GM18505 (cell line): ENCODE results near the gene PARPBP.
"Not testable (repeated sequence)": the region's sequence is repeated elsewhere in the genome, so short reads cannot be mapped to it uniquely, and the experiment has no call there.

Experiments used
- ATAC-seq: cut with Tn5 transposase; IDR thresholded peaks from one replicate; pipeline ENCODE4 v1.9.1; 2021; ENCODE audit not compliant: unreplicated experiment
- POLR2A ChIP-seq: IDR thresholded peaks from 4 replicates; pipeline ENCODE4 v1.6.1; 2011; ENCODE audit warnings: borderline replicate concordance; ENCODE audit not compliant: insufficient read depth, insufficient read length; ENCODE audit errors: extremely low read depth

The PARPBP gene

DNA sequence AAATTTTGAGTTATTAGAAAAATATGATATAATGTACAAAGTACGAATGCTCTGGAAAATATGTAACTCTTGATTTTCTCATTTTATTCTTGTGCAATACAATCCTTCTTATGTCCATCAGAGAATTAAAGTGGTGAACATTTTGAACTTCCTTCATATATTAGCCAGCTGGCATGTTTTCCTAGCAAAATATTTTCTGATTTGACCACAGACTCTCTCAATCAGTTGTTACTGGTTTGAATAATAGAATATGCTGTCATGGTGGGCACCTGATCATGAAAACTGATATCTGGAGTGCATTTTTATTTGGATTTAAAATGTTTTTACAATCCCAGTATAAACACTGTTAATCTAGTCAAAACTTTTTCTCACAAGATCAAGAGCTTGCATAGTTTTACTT, 24.2 kb downstream of the PARPBP start:
- no peak for TF ChIP-seq POLR2A
- ATAC-seq = no peak

DNA sequence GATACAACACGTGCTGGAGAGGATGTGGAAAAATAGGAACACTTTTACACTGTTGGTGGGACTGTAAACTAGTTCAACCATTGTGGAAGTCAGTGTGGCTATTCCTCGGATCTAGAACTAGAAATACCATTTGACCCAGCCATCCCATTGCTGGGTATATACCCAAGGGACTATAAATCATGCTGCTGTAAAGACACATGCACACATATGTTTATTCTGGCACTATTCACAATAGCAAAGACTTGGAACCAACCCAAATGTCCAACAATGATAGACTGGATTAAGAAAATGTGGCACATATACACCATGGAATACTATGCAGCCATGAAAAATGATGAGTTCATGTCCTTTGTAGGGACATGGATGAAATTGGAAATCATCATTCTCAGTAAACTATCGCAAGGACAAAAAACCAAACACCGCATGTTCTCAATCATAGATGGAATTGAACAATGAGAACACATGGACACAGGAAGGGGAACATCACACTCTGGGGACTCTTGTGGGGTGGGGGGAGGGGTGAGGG, 27.1 kb downstream of the PARPBP start:
- not testable (repeated sequence) for ATAC-seq

- ATAC-seq = not testable (repeated sequence)
Measured at GRCh38 chr12:102155206-102155605, 35.2 kb downstream of the PARPBP start.

DNA sequence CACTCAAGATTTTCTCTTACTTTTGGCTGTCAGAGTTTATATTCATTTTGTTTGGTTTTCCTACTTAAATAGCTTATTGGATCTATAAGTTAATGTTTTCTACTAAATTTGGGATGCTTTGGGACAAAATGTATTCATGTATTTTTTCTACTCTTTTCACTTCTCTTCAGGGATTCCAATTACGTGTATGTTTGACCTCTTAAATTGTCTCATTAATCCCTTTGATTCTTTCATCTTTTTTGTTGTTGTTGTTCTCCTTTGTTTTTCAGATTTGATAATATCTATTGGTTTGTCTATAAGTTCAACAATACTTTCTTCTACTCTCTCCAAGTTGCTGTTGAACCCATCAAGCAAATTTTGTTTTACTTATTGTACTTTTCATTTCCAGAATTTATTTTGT, 43.4 kb downstream of the PARPBP start:
- no peak for TF ChIP-seq POLR2A
- no peak for ATAC-seq

DNA sequence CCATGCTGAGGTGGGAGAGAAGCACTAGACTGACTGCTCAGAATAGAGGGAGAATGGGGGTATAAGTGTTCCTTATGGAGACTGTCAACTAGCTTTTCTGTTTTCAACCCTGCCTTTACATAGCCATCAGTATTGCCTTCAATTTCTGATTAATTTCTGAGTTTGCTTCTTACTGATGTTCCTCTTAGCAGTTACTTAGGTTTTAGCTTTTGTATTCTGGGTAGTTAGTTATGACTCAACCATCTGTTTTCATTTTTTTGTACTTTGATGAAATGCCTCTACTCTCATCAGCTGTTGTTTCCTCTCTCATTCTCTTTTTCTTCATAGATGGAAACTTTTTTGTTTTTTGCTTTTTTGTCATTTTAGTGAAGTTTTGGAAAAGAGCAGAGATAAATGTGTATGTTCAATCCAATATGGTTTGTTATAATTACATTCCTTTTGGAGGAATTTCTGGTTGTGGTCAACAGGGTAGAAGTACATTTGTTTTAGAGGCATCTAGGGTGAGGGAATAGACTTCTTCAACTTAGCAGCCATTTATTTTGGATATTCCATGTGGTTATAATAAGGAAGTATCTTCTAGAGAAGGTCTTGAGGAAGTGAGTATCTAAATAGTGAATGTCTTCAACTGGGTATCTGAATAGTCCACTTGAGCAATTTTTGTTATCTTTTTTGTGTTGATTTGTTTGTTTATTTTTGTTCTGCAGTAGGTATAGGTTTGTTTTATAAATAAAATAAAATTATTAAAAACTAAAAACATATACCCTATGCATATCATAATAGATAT, 48.0 kb downstream of the PARPBP start:
- no peak for ATAC-seq
- TF ChIP-seq POLR2A = no peak

GRCh38 chr12:102169922-102170621, 50.1 kb downstream of the PARPBP start:
- TF ChIP-seq POLR2A = no peak
- no peak for ATAC-seq

DNA sequence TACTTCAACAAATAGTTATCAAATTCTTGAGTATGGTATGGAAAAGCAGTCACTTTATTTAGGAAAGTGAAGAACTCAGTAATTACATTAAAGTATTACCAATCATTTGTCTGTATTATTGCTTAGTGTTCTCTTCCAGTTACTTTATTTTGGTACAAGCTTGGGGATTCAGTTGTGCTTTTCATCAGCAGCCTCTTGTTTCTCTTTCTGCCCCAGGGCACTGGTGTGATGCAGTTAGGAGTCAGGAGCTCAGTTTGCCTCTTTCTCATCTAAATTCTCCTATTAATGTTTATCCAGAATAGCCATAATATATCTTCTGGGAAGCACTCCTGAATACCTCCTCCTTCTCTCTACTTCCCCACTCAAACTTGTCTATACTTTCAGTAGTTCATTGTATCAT, 52.0 kb downstream of the PARPBP start:
- no peak for ATAC-seq
- TF ChIP-seq POLR2A = no peak

DNA sequence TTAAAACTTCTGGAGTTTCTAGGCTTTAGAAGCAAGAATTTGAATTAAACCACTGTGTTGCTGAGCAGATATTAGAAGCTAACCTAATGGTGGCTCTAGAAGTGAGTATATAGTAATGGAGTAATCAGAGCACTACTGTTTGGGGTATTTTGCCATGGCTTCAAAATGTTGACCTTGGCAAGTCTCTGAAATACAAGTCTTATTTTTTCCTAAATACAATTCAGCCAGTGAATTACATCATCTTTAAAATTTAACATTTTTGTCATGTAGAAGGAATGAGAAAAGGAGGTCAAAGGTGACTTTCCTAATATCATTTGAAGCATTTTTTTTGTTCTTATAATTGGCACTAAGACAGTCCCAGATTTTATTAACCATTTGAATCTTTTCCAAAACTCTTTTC, 52.5 kb downstream of the PARPBP start:
- no peak for ATAC-seq
- no peak for TF ChIP-seq POLR2A

DNA sequence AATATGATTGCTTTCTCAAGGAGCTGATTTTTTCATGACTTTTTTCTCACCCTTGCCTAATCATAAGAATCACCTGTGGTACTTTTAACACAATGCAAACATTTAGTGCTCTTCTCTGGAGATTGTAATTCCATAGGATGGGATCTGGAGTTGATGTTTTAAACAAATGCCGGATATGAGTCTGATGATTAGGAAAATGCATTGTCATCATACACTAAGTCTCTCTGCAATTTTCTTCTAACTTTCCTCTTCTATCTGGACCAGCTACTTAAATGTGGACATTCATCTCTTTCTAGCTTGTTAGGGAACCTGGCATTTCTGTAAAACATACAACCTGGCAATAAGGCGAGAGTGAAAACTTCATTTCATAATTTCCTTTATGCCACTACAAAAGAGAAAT, 54.1 kb downstream of the PARPBP start:
- no peak for ATAC-seq
- TF ChIP-seq POLR2A = no peak

GRCh38 chr12:102174761-102175160, 54.8 kb downstream of the PARPBP start:
- no peak for TF ChIP-seq POLR2A
- no peak for ATAC-seq

DNA sequence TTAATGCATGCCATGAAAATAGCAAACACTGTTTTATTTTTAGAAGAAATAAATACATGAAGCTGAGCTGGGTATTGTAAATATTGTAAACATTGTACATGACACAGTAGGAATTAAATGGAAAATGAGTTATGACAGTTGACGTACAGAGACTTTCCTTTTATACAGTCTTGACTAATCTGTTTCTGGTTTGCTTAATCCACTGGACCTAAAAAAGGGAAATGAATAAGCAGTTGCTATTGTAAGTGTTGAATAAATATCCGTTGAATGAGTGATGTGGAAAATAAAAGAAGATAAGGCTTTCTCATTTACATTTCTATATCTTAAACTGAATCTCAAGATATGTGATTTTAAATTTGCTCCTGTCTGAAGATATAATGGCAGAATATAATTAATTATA, 62.7 kb downstream of the PARPBP start:
- ATAC-seq = no peak
- no peak for TF ChIP-seq POLR2A

GRCh38 chr12:102195826-102196225, 75.8 kb downstream of the PARPBP start:
- no peak for TF ChIP-seq POLR2A
- ATAC-seq = no peak

GRCh38 chr12:102197789-102198188, 77.8 kb downstream of the PARPBP start, which contains the start of gene PMCH:
Gene PMCH, minus strand, starts transcription at chr12:102197833. Its CDS starts 63 bp downstream, at chr12:102197770.
- ATAC-seq = peak; percentile 71
- no peak for TF ChIP-seq POLR2A

DNA sequence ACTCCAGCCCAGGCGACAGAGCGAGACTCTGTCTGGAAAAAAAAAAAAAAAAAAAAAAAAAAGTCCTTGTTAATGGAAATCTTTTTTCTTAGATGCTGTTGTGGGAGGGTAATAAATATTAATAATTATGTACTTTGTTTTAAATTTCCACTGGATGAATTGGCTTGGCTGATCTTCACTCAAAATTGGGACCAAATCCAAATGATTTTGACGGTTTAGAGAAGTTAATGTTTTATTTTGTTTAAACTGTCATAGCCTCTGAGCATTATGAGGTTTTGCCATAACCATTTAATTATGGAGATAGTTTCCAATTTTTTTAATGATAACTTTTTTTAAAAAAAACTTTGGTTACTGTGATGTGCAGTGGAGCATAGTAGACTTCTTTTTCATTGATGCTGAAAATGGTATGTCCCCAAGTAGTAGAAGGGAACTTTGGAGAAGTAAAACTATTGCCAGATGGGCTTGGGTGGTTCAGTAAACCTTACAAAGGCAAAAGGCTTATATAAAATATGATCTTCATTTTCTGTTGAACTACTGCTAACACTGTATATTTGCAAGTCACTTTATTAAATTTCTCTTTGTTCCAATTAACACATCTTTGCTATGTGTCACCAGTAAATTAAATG, 81.6 kb downstream of the PARPBP start:
- TF ChIP-seq POLR2A = no peak
- ATAC-seq = no peak
